ENCODE measurements around the gene KCNMB2. TPM values are rescaled to one million over a fixed set of nuclear protein-coding genes. Genes with fewer than 3 reads are reported as not detected.
"Not testable (repeated sequence)": the region's sequence is repeated elsewhere in the genome, so short reads cannot be mapped to it uniquely, and the experiment has no call there.

The KCNMB2 gene
- total and polyA plus RNA-seq, 2 donors: 0.06 to 6.1 TPM

DNA sequence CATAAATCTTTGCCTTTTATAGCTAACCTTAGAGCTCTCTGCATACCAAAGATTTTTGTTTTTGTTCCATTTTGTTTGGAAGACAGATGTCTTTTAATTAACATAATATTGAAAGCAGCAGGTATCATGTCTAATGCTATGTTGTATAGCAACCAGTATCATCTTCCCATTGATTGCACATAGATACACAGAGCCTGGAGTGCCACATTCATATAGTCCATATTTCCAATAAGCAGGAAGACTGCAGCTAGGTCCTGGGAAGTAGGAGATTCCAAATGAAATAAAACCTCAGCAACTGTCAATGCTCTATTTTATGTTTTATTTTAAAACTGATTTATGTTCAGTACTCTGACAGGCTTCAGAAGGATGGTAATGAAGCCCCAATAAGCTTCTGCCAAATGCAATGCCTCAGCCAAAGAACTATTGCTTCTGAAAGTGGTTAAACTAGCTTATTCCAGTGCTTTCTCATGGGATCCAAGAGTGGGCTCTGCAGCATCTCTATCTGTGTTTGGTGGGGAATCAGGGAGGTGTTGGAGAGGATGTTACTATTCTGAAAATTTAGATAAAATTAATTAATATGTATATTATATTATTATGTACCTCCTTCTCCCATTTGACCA lies 6.5 kb upstream of the KCNMB2 start:
- H3K36me3 ChIP-seq (ENCODE audit: insufficient read depth): no peaks in the 10 kb centered on the region
- H3K4me1 ChIP-seq (ENCODE audit: insufficient read depth): no peaks in the 10 kb centered on the region
- no peak overlapping the region for H3K27ac ChIP-seq (ENCODE audit: low read depth)
- no peak for DNase-seq (ENCODE audit: extremely low spot score)
- no peak overlapping the region for H3K4me3 ChIP-seq (ENCODE audit: low read depth, low read length)

DNA sequence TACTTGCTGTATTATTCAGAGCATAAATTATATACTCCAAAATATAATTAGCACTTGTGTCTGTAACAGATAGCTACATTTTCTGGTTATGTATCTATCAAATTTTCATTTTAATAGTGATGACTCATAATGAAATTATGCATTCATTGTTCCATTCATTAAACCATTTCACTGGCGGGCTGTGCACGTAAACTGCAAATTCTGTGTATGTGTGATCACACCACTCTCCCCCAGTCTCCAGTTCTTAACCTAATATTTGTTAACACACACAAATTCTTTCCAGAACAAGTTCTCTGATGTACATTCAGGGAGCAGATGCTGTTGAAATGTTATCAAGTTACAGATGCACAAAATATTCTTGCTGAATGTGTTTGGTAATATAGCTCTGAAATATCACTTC lies 3.8 kb upstream of the KCNMB2 start:
- Histone ChIP-seq H3K27ac (ENCODE audit: low read depth) (no peak overlapping the region), H3K4me1 (ENCODE audit: insufficient read depth) (no peaks in the 10 kb centered on the region), H3K36me3 (ENCODE audit: insufficient read depth) (no peaks in the 10 kb centered on the region), H3K4me3 (ENCODE audit: low read depth, low read length) (no peak overlapping the region)
- DNase-seq (ENCODE audit: extremely low spot score): no peak
- WGBS: 72% methylated on average over 2 of the region's 2 CpGs

DNA sequence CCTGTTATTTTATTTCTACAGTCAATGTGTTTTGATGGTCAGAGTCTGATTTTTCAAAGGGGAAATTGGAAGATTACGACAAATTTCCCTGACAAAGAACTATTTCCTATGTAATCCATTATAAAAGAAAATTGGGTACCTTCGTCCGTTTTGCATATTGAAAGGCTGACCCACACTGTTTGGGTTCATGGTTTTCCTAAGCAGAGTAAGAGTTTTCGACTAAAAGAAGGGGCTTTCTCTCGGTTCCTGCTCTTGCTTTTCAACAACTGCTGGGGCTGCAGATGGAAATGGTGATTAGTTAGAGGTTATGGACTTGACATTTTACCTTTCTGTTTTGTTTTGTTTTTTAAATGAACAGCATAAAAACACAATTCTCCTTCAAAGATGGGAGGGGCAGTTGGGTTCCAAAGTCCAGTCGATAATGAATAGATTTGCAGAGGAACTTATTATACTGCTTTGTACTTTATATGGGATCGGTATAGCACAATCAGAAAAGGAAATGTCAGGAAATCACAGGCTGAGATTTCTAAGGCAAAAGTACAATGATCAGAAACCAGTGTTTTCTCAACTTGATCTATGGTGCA lies 978 bp downstream of the KCNMB2 start:
- Histone ChIP-seq H3K36me3 (ENCODE audit: insufficient read depth) (no peaks in the 10 kb centered on the region), H3K4me1 (ENCODE audit: insufficient read depth) (no peaks in the 10 kb centered on the region), H3K4me3 (ENCODE audit: low read depth, low read length) (no peak overlapping the region), H3K27ac (ENCODE audit: low read depth) (no peak overlapping the region)
- no peak for DNase-seq (ENCODE audit: extremely low spot score)
- WGBS: 44% methylated on average over 7 of the region's 7 CpGs

DNA sequence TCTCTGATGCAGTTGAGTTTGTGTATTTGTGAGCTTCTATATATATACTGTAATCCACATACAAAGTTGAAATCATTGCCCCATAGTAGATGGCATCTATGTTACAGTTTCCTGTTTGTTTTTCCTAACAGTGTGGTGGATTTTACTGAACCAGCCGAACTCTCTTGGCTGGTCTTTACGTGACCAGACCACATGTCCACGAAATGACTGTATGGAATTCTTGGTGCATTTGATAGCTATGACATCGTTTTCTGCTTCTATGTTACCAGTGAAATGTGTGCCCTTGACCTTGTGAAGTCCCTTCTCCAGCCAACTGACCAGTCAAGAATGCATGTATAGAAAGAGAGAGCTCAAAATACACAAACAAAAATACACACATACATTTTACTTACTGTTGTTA lies 1.8 kb downstream of the KCNMB2 start:
- no peak overlapping the region for H3K27ac ChIP-seq (ENCODE audit: low read depth)

DNA sequence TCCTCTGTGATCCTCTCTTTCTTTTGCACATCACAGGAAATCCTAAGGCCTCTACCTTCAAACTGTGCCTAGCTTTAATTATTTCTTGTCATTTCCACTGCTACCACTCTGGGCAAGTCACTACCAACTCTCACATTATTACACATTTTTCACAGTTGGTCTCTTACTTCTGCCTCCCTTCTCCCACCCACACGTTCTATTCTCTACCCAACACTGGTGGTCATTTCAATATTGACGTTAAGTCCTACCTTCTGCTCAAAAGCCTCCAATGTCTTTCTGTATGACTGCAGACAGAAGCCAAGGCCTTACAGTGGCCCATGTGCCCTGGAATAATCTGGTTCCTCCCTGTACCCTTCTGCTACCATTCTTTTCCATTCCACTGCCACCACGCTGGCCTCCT lies 3.9 kb downstream of the KCNMB2 start:
- no peaks in the 10 kb centered on the region for H3K4me1 ChIP-seq (ENCODE audit: insufficient read depth)
- no peak overlapping the region for H3K27ac ChIP-seq (ENCODE audit: low read depth)
- 95% methylated on average over 3 of the region's 3 CpGs for WGBS
- DNase-seq (ENCODE audit: extremely low spot score): no peak
- H3K4me3 ChIP-seq (ENCODE audit: low read depth, low read length): no peak overlapping the region
- H3K36me3 ChIP-seq (ENCODE audit: insufficient read depth): no peaks in the 10 kb centered on the region

More for the DNA sequence above, 1.8 kb downstream of the KCNMB2 start:
- DNase-seq (ENCODE audit: extremely low spot score): no peak
- no peaks in the 10 kb centered on the region for H3K4me1 ChIP-seq (ENCODE audit: insufficient read depth)
- no peak overlapping the region for H3K4me3 ChIP-seq (ENCODE audit: low read depth, low read length)
- 70% methylated on average over 4 of the region's 4 CpGs for WGBS
- H3K36me3 ChIP-seq (ENCODE audit: insufficient read depth): no peaks in the 10 kb centered on the region

DNA sequence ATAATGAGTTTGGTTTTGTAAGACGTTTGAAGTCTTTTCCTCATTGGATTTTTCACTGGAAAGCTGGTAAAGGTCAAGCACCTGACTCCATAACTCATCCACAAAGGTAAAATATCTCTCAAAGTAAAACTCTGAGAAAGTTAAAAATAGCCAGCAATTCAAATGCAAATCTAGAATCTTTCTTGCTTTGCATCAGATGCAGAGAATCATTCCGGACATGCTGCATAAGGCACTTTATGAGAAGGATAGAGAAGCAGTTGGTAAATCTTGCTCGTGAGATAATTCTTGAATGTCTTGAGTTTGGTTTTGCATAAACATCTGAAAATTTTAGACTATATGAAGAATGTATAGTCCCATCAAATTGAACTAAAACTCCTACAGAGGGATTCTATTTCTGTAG lies 9.1 kb downstream of the KCNMB2 start:
- no peaks in the 10 kb centered on the region for H3K36me3 ChIP-seq (ENCODE audit: insufficient read depth)
- no peak overlapping the region for H3K4me3 ChIP-seq (ENCODE audit: low read depth, low read length)
- no peaks in the 10 kb centered on the region for H3K4me1 ChIP-seq (ENCODE audit: insufficient read depth)
- no peak for DNase-seq (ENCODE audit: extremely low spot score)
- WGBS: 70% methylated on average over 3 of the region's 3 CpGs
- no peak overlapping the region for H3K27ac ChIP-seq (ENCODE audit: low read depth)

DNA sequence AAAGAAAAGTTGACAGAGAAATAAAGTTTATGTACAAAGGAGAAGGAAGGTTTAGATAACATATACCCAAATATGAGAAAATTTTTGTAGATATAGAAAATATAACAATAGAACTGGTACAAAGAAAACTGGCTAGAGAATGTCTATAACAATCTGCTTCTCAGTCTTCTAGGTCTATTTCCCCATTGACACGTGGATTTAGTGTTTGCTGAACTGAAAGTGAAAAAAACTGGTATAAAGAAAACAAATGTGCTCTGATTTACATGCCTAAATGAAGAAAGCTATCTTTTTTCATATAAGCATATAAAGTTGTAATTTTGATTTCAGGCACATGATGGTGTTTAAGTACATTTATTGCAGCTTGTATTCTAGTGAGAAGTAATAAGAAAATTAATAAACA lies 9.8 kb downstream of the KCNMB2 start:
- Histone ChIP-seq H3K36me3 (ENCODE audit: insufficient read depth) (no peaks in the 10 kb centered on the region), H3K27ac (ENCODE audit: low read depth) (no peak overlapping the region), H3K4me1 (ENCODE audit: insufficient read depth) (no peaks in the 10 kb centered on the region), H3K4me3 (ENCODE audit: low read depth, low read length) (no peak overlapping the region)
- no peak for DNase-seq (ENCODE audit: extremely low spot score)
- WGBS: 59% methylated on average over 1 of the region's 1 CpG

DNA sequence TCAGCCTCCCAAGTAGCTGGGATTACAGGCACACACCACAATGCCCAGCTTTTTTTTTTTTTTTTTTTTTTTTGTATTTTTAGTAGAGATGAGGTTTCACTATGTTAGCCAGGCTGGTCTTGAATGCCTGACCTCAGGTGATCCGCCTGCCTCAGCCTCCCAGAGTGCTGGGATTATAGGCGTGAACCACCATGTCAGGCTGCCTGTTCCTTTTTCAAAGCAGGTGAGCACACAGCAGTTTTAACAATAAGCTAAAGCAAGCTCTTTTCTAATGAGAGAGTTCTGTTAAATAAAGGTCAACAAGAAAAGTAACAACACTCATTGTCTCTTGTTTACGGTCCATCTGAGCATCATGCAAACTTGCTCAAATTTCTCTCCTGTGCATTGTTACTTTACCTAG lies 13.2 kb downstream of the KCNMB2 start:
- H3K27ac ChIP-seq (ENCODE audit: low read depth); H3K4me3 ChIP-seq (ENCODE audit: low read depth, low read length); H3K4me1 ChIP-seq (ENCODE audit: insufficient read depth); DNase-seq (ENCODE audit: extremely low spot score); H3K36me3 ChIP-seq (ENCODE audit: insufficient read depth): not testable (repeated sequence)
- 96% methylated on average over 3 of the region's 3 CpGs for WGBS

DNA sequence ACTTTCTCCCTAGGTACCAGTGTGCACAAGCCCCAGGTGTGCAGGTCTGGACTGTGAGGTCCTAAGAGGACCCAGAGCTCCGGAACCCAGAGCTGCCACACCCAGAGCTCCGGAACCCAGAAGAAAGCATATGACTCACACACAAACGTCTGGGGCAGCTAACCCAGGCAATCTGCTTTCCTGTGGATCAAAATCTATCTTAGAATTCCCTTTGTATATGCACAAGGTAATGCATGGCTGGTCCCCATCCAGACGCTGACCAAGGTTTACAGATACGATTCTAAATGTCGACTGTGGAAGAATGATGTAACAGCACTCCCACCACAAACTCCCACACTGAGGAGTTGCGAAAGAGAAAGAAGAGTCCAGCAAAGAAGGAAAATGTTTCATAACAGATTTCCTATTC lies 15.7 kb downstream of the KCNMB2 start:
- H3K27ac ChIP-seq (ENCODE audit: low read depth): no peak overlapping the region
- H3K4me3 ChIP-seq (ENCODE audit: low read depth, low read length): no peak overlapping the region
- WGBS: 55% methylated on average over 7 of the region's 7 CpGs
- DNase-seq (ENCODE audit: extremely low spot score): no peak
- H3K4me1 ChIP-seq (ENCODE audit: insufficient read depth): no peaks in the 10 kb centered on the region
- H3K36me3 ChIP-seq (ENCODE audit: insufficient read depth): no peaks in the 10 kb centered on the region

DNA sequence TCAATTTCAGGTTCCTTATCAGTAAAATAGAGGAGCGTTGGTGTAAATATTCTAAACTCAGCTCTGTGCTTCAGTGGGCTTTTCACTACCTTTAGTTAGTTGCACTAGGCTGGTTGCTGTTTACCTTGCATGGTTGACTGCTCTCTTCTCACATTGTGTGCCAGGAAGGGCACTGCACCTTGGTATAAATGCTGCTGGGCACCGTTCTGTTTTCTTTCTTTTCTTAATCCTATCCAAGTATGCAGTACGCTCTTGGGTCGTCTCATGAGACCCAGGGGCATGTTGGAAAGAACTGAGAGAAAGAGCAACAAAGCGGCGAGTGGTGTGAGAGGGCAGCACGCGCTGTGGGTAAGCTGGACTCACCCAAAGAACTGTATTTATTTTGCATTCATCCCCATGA lies 22.4 kb downstream of the KCNMB2 start:
- Histone ChIP-seq H3K4me3 (ENCODE audit: low read depth, low read length) (no peak overlapping the region), H3K4me1 (ENCODE audit: insufficient read depth) (no peaks in the 10 kb centered on the region), H3K36me3 (ENCODE audit: insufficient read depth) (no peaks in the 10 kb centered on the region), H3K27ac (ENCODE audit: low read depth) (no peak overlapping the region)
- 74% methylated on average over 8 of the region's 8 CpGs for WGBS
- no peak for DNase-seq (ENCODE audit: extremely low spot score)

DNA sequence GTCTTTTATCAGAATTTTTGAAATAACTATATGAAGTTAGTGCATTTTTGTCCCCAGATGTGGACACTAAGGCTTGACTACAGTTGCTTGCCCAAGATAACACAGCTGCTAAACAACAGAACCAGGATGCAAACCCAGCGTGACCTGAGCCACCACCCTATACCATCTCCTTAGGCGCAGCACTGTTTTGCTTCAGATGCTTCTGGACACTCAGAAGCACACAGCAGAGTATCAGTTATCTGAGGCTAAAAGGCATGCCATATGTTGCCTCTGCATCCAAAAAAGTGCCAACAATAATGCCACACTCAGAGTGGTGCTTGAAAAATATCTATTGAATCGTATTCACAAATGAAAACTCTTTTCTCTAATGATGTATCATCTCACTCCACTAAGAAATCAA lies 24.5 kb downstream of the KCNMB2 start:
- no peak overlapping the region for H3K27ac ChIP-seq (ENCODE audit: low read depth)
- H3K4me3 ChIP-seq (ENCODE audit: low read depth, low read length): no peak overlapping the region
- no peak for DNase-seq (ENCODE audit: extremely low spot score)
- H3K4me1 ChIP-seq (ENCODE audit: insufficient read depth): no peaks in the 10 kb centered on the region
- H3K36me3 ChIP-seq (ENCODE audit: insufficient read depth): no peaks in the 10 kb centered on the region
- 90% methylated on average over 3 of the region's 3 CpGs for WGBS

DNA sequence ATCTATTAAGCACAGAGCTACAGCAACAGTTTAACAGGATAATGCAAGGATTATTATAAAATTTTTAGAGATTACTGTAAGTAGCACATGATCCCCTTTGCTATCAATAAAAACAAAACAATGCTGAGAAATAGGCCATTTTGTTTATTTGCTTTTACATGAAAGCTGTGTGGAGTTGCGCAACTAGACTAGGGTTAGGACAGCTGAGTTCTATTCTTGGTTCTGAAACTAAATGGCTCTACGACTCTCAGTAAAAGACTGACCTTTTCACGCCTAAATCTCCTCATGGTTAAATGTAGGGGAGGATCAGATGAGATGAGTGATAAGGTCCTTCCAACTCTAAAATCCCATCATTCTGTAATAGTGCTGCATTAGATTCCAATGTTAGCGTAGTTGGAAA lies 25.0 kb downstream of the KCNMB2 start:
- no peak for DNase-seq (ENCODE audit: extremely low spot score)
- H3K27ac ChIP-seq (ENCODE audit: low read depth): no peak overlapping the region
- no peaks in the 10 kb centered on the region for H3K36me3 ChIP-seq (ENCODE audit: insufficient read depth)
- 82% methylated on average over 4 of the region's 4 CpGs for WGBS
- no peak overlapping the region for H3K4me3 ChIP-seq (ENCODE audit: low read depth, low read length)
- no peaks in the 10 kb centered on the region for H3K4me1 ChIP-seq (ENCODE audit: insufficient read depth)

DNA sequence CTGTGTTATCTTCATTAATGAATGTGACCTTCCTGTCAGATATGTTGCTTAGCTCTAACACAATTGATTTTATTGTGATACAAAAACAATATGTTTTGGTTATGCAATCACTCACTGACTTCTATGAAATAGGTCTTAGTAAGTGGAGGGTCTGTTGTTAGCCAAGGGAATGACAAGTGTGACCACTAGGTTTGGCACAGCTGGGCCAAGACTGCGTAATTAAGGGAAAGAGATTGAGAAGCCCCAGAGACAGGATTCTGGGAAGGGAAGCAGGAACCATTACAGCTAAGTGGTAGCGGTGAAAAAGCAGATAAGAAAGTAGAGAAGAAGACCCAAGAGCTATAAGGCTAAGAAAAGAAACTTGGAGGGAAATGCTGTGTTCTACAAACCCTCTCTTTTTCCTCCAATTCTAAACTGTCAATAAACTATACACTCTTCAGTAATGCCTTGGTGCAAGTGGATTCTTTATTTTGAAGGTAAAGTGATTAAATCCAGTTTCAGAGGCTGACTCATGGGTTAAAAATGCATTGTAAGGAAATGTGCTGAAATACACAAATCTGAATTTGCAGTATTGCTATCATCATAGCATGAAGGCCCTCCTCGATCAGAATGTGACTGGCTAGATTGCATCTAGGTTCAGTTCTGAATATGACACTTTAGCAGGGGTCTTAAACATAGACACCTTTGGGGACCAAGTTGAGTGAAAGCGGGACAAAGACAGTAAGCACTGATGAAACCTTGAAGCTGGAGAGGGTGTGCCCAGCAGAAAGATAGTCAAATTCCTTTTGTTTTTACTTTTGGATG lies 26.1 kb downstream of the KCNMB2 start:
- no peaks in the 10 kb centered on the region for H3K36me3 ChIP-seq (ENCODE audit: insufficient read depth)
- H3K27ac ChIP-seq (ENCODE audit: low read depth): no peak overlapping the region
- WGBS: 87% methylated on average over 4 of the region's 4 CpGs
- no peak for DNase-seq (ENCODE audit: extremely low spot score)
- H3K4me1 ChIP-seq (ENCODE audit: insufficient read depth): no peaks in the 10 kb centered on the region
- no peak overlapping the region for H3K4me3 ChIP-seq (ENCODE audit: low read depth, low read length)

DNA sequence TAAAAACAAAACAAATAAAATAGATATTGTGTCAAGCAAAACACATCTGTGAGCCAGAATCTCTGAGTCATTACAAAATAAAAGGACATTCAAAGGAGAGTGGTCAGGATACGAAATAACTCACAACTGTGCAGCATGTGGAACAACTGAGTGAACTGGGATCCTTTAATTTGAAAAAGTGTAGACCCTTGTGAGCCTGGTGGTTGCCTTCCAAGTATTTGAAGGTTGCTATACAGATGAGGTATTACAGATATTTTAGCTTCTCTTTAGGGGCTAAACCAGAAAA lies 26.7 kb downstream of the KCNMB2 start:
- H3K4me3 ChIP-seq (ENCODE audit: low read depth, low read length): no peak overlapping the region
- no peaks in the 10 kb centered on the region for H3K36me3 ChIP-seq (ENCODE audit: insufficient read depth)
- H3K4me1 ChIP-seq (ENCODE audit: insufficient read depth): no peaks in the 10 kb centered on the region
- no peak for DNase-seq (ENCODE audit: extremely low spot score)
- no peak overlapping the region for H3K27ac ChIP-seq (ENCODE audit: low read depth)
- WGBS: 83% methylated on average over 1 of the region's 1 CpG
